Activated B cell treated with CpG ODN at 0.5 μM for 24 hours (primary cell): Measurements from ENCODE around the gene RANBP17. TPM values are rescaled to one million over a fixed set of nuclear protein-coding genes. Genes with fewer than 3 reads are reported as not detected.

ENCODE experiments used
- ATAC-seq: fragments of 200-7000 bp; cut with Tn5 transposase; one replicate; pipeline ENCODE4 v1.10.0; 2021; ENCODE audit warnings: low read depth, mild to moderate bottlenecking, moderate library complexity
- CTCF ChIA-PET: fragments of 350-600 bp; sonication (Branson Sonifier 250); formaldehyde crosslinking; loops from one replicate; lab custom pipeline; 2021; ENCODE audit warnings: antibody characterized with exemption; lab: Charles Lee
- POLR2A ChIA-PET: fragments of 350-600 bp; sonication (Branson Sonifier 250); formaldehyde crosslinking; loops from one replicate; lab custom pipeline; 2021; ENCODE audit warnings: antibody characterized with exemption; lab: Charles Lee
- DNase-seq: peaks from one replicate; pipeline ENCODE4 v3.0.0; 2022
- H3K27ac Mint-ChIP-seq: one replicate; pipeline ENCODE4 v1.8.0; 2020; ENCODE audit warnings: mixed read lengths
- H3K27me3 Mint-ChIP-seq: one replicate; pipeline ENCODE4 v1.8.0; 2021; ENCODE audit warnings: mixed read lengths
- H3K36me3 Mint-ChIP-seq: one replicate; pipeline ENCODE4 v1.8.0; 2021; ENCODE audit warnings: low read depth, mixed read lengths
- H3K4me1 Mint-ChIP-seq: one replicate; pipeline ENCODE4 v1.8.0; 2021; ENCODE audit warnings: mixed read lengths
- H3K4me3 Mint-ChIP-seq: one replicate; pipeline ENCODE4 v1.8.0; 2020; ENCODE audit warnings: mild to moderate bottlenecking, mixed read lengths
- H3K9me3 Mint-ChIP-seq: one replicate; pipeline ENCODE4 v1.8.0; 2020; ENCODE audit warnings: mixed read lengths
- CTCF ChIP-seq: fragments of 200-600 bp; IDR thresholded peaks from one replicate; pipeline ENCODE4 v1.8.0; 2022; ENCODE audit warnings: antibody characterized with exemption, mild to moderate bottlenecking
- intact Hi-C: fragments of 100-400 bp; cut with micrococcal nuclease; formaldehyde crosslinking; loops from one replicate; pipeline ENCODE4 v1.15.1; 2024
- total RNA-seq: library from RNA; stranded (reverse); gene quantifications from 2 replicates; pipeline ENCODE4 v1.2.3, GENCODE V29; 2022

The RANBP17 gene
- total RNA-seq, 1 donor from 2014 or later: not detected

GRCh38 chr5:170937072-170937471 is 75.3 kb downstream of the RANBP17 start:
- H3K27me3 Mint-ChIP-seq: peaks cover 1% of the 10 kb centered on the region
- intact Hi-C loops: no loop called here
- no peak overlapping the region for H3K27ac Mint-ChIP-seq
- ChIA-PET POLR2A (no interaction called here), CTCF (no interaction called here)
- no peak overlapping the region for H3K4me3 Mint-ChIP-seq
- TF ChIP-seq CTCF: no peak
- no peak for DNase-seq
- no peak for ATAC-seq
- no peaks in the 10 kb centered on the region for H3K4me1 Mint-ChIP-seq
- H3K9me3 Mint-ChIP-seq: peaks cover 3% of the 10 kb centered on the region
- no peaks in the 10 kb centered on the region for H3K36me3 Mint-ChIP-seq

GRCh38 chr5:170937914-170938313 is 76.1 kb downstream of the RANBP17 start:
- ChIA-PET CTCF (no interaction called here), POLR2A (no interaction called here)
- ATAC-seq: no peak

GRCh38 chr5:170939178-170939577 is 77.4 kb downstream of the RANBP17 start:
- TF ChIP-seq CTCF: no peak
- no peaks in the 10 kb centered on the region for H3K36me3 Mint-ChIP-seq
- CTCF ChIA-PET: no interaction called here
- H3K27ac Mint-ChIP-seq: no peak overlapping the region
- intact Hi-C loops: no loop called here
- DNase-seq: no peak
- ATAC-seq: no peak
- peaks cover 1% of the 10 kb centered on the region for H3K27me3 Mint-ChIP-seq
- no peaks in the 10 kb centered on the region for H3K4me1 Mint-ChIP-seq
- H3K4me3 Mint-ChIP-seq: no peak overlapping the region
- POLR2A ChIA-PET: no interaction called here
- peaks cover 3% of the 10 kb centered on the region for H3K9me3 Mint-ChIP-seq

More at GRCh38 chr5:170937914-170938313, 76.1 kb downstream of the RANBP17 start:
- Mint-ChIP-seq H3K9me3 (peaks cover 3% of the 10 kb centered on the region), H3K27ac (no peak overlapping the region), H3K27me3 (peaks cover 1% of the 10 kb centered on the region), H3K4me1 (no peaks in the 10 kb centered on the region), H3K4me3 (no peak overlapping the region), H3K36me3 (no peaks in the 10 kb centered on the region)
- DNase-seq: no peak
- no peak for TF ChIP-seq CTCF
- intact Hi-C loops: no loop called here

GRCh38 chr5:170941788-170942187 is 80.0 kb downstream of the RANBP17 start:
- H3K9me3 Mint-ChIP-seq: peaks cover 3% of the 10 kb centered on the region
- ATAC-seq (no peak), DNase-seq (no peak)
- POLR2A ChIA-PET: no interaction called here
- H3K4me3 Mint-ChIP-seq: no peak overlapping the region
- H3K27ac Mint-ChIP-seq: no peak overlapping the region
- peaks cover 1% of the 10 kb centered on the region for H3K27me3 Mint-ChIP-seq
- intact Hi-C loops: no loop called here
- no peaks in the 10 kb centered on the region for H3K4me1 Mint-ChIP-seq
- TF ChIP-seq CTCF: no peak
- no peaks in the 10 kb centered on the region for H3K36me3 Mint-ChIP-seq
- CTCF ChIA-PET: no interaction called here

- TF ChIP-seq CTCF: no peak
- H3K36me3 Mint-ChIP-seq: no peaks in the 10 kb centered on the region
- H3K9me3 Mint-ChIP-seq: no peaks in the 10 kb centered on the region
- DNase-seq (no peak), ATAC-seq (no peak)
- no peaks in the 10 kb centered on the region for H3K4me1 Mint-ChIP-seq
- H3K27ac Mint-ChIP-seq: no peak overlapping the region
- H3K27me3 Mint-ChIP-seq: no peaks in the 10 kb centered on the region
- intact Hi-C loops: no loop called here
- H3K4me3 Mint-ChIP-seq: no peak overlapping the region
- ChIA-PET POLR2A (no interaction called here), CTCF (no interaction called here)
These were observed 83.5 kb downstream of the RANBP17 start for GRCh38 chr5:170945275-170945674.
